PC-3 (cell line): ENCODE measurements around the gene PCSK2.

Experiments
- EZH2 ChIP-seq: fragments of 300-600 bp; sonication (generic); IDR thresholded peaks from one replicate; pipeline ENCODE4 v1.6.1; 2017; ENCODE audit warnings: antibody characterized with exemption, mild to moderate bottlenecking, low read length; ENCODE audit not compliant: unreplicated experiment
- EZH2phosphoT487 ChIP-seq: fragments of 300-600 bp; sonication (generic); IDR thresholded peaks from 2 replicates; pipeline ENCODE4 v1.6.1; 2018; ENCODE audit warnings: mild to moderate bottlenecking, antibody characterized with exemption, low read length, borderline replicate concordance
- TF ChIP-seq, protein P1 (sequence below): fragments of 300-600 bp; sonication (generic); conservative IDR thresholded peaks from 2 replicates; pipeline ENCODE4 v1.5.1; 2017; ENCODE audit warnings: antibody characterized with exemption, low read depth, mild to moderate bottlenecking, low read length

DNA sequence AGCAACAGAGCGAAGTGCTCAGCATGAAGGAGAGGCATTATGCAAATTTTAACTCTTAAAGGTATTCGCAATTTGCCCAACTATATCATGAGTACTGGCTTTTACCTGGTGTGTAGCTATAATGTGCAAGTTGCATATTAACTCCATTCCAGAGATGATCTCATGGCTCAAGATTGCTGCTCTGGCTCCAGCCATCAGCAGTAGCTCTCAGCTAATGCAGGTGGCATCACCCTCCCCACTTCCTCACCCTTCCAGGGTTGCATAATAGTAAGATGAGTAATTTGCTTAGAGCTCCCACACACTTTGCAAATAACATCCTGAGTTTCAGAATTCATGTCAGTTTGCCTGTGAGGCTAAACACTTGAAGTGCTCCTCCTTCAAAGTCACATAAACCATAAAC lies 15.9 kb upstream of the PCSK2 start:
- TF ChIP-seq, protein P1, sequence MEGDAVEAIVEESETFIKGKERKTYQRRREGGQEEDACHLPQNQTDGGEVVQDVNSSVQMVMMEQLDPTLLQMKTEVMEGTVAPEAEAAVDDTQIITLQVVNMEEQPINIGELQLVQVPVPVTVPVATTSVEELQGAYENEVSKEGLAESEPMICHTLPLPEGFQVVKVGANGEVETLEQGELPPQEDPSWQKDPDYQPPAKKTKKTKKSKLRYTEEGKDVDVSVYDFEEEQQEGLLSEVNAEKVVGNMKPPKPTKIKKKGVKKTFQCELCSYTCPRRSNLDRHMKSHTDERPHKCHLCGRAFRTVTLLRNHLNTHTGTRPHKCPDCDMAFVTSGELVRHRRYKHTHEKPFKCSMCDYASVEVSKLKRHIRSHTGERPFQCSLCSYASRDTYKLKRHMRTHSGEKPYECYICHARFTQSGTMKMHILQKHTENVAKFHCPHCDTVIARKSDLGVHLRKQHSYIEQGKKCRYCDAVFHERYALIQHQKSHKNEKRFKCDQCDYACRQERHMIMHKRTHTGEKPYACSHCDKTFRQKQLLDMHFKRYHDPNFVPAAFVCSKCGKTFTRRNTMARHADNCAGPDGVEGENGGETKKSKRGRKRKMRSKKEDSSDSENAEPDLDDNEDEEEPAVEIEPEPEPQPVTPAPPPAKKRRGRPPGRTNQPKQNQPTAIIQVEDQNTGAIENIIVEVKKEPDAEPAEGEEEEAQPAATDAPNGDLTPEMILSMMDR = no peak
- TF ChIP-seq EZH2 (no peak), EZH2phosphoT487 (no peak)
